WERI-Rb-1 (cell line): ENCODE results near the gene TTLL12.

Experiments
- DNase-seq: peaks from one replicate; pipeline ENCODE4 v3.0.0-alpha.2; 2020
- H3K27ac ChIP-seq: fragments of 250-450 bp; sonication (Bioruptor Pico); 2 replicates; pipeline ENCODE4 v1.5.1; 2020; ENCODE audit warnings: mild to moderate bottlenecking, moderate library complexity
- H3K27me3 ChIP-seq: fragments of 250-450 bp; sonication (Bioruptor Pico); 2 replicates; pipeline ENCODE4 v1.5.1; 2021; ENCODE audit warnings: mild to moderate bottlenecking, low read depth, moderate library complexity; ENCODE audit not compliant: insufficient read depth, severe bottlenecking
- H3K36me3 ChIP-seq: fragments of 250-450 bp; sonication (Bioruptor Pico); 2 replicates; pipeline ENCODE4 v1.5.1; 2020; ENCODE audit warnings: mild to moderate bottlenecking, moderate library complexity
- H3K4me3 ChIP-seq: 2 replicates; pipeline ENCODE4 v1.5.1; 2011; ENCODE audit warnings: low read depth, mild to moderate bottlenecking, control low read depth, low read length
- H3K9me3 ChIP-seq: fragments of 250-450 bp; sonication (Bioruptor Pico); 2 replicates; pipeline ENCODE4 v1.5.1; 2021; ENCODE audit warnings: mild to moderate bottlenecking, moderate library complexity; ENCODE audit not compliant: severe bottlenecking
- CTCF ChIP-seq: IDR thresholded peaks from 2 replicates; pipeline ENCODE4 v1.5.1; 2011; ENCODE audit warnings: low read depth, mild to moderate bottlenecking, control low read depth, inconsistent platforms, low read length

Gene TTLL12

DNA sequence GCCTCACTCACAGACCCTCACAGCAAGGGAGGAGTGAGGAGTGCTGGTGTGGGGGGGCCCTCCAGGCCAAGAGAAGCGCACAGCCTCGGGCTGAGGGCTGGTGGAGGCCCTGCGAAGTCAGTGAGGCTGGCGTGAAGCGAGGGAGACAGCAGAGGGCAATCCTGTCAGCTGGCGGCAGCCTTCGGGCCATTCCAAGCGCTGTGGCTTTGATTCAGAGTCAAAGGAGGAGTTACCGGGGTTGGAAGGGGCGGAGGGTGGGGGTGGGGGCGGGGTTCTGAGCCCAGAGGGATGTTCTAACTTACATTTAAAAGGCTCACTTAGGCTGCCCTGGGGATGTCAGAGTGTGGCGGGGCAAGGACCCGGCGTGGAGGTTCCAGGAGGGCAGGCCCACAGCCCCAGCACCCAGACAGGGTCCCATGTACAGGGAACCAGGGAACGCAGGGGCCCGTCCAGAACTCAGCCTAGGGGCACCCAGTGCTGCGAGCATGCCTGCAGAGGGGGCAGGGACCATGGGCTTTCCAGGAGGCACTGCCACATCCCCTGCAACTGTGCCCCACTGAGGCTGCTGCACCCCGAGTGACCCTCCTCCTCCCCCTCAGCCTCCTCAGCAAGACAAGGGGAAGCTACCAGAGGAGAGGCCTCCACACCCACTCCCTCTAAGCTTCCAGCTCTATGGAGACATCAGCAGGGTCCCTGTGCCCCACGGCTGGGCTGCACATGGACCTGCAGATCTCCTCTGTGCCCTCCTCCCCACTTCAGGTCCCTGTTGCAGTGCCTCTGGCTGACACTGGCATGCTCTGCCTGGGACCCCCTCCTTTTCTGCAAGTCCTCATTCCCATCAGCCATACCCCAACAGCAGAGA lies 39.7 kb upstream of the TTLL12 start:
- Histone ChIP-seq H3K36me3 (no peaks in the 10 kb centered on the region), H3K27ac (no peak overlapping the region), H3K9me3 (peaks cover 4% of the 10 kb centered on the region), H3K4me3 (no peak overlapping the region), H3K27me3 (no peaks in the 10 kb centered on the region)
- peak; percentile 73 for DNase-seq
- TF ChIP-seq CTCF: peak; percentile 37; the same call in 1 of the 2 replicates

GRCh38 chr22:43225609-43226008 lies 38.7 kb upstream of the TTLL12 start:
- Histone ChIP-seq H3K4me3 (no peak overlapping the region), H3K36me3 (no peaks in the 10 kb centered on the region), H3K27ac (no peak overlapping the region), H3K9me3 (peaks cover 4% of the 10 kb centered on the region), H3K27me3 (no peaks in the 10 kb centered on the region)
- DNase-seq: no peak
- no peak for TF ChIP-seq CTCF

DNA sequence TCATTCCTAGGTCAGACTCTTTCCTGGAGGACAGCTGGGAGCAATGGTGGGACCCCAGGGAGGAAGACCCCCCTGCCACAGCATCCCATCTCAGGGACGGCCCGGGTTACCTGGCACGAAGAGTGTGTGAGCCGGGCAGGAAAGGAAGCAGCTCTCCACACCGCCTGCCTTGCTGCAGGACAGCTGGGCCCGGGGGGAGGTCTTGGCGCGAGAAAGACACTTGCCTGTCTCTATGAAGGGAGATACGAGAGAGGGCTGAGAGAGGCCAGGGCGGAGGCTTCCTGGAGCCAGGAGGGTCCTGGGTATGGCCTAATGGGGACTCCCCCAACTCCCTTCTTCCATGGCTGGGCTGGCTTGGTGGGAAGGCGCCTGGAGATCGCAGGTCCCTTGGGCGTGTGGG lies 36.1 kb upstream of the TTLL12 start:
- DNase-seq: no peak
- no peak for TF ChIP-seq CTCF

GRCh38 chr22:43222262-43222661 lies 35.3 kb upstream of the TTLL12 start:
- Histone ChIP-seq H3K27ac (no peak overlapping the region), H3K4me3 (no peak overlapping the region), H3K27me3 (no peaks in the 10 kb centered on the region), H3K36me3 (no peaks in the 10 kb centered on the region), H3K9me3 (peaks cover 4% of the 10 kb centered on the region)
- DNase-seq: no peak
- no peak for TF ChIP-seq CTCF

More for the DNA sequence above, 36.1 kb upstream of the TTLL12 start:
- Histone ChIP-seq H3K9me3 (peaks cover 4% of the 10 kb centered on the region), H3K36me3 (no peaks in the 10 kb centered on the region), H3K27ac (no peak overlapping the region), H3K4me3 (no peak overlapping the region), H3K27me3 (no peaks in the 10 kb centered on the region)

DNA sequence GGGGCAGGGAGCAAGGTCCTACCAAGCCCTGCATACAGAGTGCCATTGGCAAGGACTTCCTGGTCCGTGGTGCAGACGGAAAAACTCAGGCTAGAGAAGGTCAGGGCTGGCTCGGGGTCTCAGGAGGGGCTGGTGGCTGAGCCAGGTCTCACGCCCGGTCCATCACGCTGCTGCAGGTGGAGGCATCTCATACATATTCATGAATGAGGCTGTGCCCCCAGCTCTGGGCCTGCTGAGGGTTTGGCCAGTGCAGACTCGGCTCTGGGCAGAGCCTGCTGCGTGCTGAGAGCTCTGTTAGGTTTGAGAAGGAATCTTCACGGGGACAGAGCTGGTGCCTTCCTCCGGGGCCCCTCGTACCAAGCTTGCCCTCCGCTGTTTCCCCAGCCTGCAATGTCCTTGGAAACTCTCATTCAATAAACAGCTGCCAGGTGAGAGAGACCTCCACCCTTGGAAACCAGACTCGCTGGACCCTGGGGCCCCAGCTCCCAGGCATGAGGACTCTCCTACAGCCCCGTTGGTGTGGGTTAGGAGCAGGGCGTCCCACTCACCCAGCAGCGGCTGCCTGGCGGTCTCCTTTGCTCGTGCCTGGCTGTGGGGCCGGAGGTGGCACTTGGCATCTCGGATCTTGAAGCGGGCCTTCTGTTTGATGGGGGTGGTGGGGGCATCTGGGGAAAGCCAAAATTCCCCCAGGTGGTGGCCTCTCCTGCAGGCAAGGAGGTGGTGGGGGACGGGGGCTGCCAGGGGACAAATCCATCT lies 33.9 kb upstream of the TTLL12 start:
- Histone ChIP-seq H3K9me3 (peaks cover 4% of the 10 kb centered on the region), H3K4me3 (no peak overlapping the region), H3K27me3 (no peaks in the 10 kb centered on the region), H3K27ac (no peak overlapping the region), H3K36me3 (no peaks in the 10 kb centered on the region)
- TF ChIP-seq CTCF: no peak
- no peak for DNase-seq
